ENCODE measurements around the gene TRIP4. TPM values are rescaled to one million over a fixed set of nuclear protein-coding genes. Genes with fewer than 3 reads are reported as not detected.
A peak's percentile ranks its signal among the peaks of the same experiment; 100 is the strongest.

The TRIP4 gene
- total RNA-seq, 1 experiment from 2014 or later, result 21.7 TPM

DNA sequence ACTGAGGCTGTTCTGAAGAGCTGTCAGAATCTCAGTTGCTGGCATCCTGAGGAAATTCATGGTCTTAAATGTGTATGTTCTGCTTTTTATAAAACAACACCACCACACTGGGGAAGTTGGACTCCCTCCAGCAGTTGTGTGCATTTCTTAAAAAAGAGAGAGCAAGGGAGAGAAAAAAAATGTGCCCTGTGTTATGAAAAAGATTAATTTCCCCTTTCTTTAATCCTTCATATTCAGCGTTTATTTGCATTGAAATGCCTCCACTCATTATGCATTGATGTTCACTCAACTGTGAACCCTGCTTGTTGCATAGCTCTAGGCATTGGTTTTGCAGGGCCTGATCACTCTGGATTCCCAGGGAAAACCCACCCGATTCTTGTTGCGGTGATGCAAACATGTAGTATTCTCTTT, 68.3 kb downstream of the TRIP4 start:
- Histone ChIP-seq H4K5ac (ENCODE audit: insufficient read length, low read depth, low read length) (no peak overlapping the region), H2AFZ (ENCODE audit: low read length) (no peak overlapping the region), H3K9me3 (ENCODE audit: control insufficient read depth, low read depth, low read length) (no peaks in the 10 kb centered on the region), H3K14ac (ENCODE audit: insufficient read depth, low read length) (no peak overlapping the region), H3K27ac (ENCODE audit: insufficient read length, low read depth, low read length) (no peak overlapping the region), H4K8ac (replicated peaks; ENCODE audit: insufficient read length, low read depth, low read length) (no peak overlapping the region), H3K56ac (ENCODE audit: insufficient read length, low read depth, low read length) (no peak overlapping the region), H4K91ac (ENCODE audit: insufficient read length, low read depth, low read length) (no peak overlapping the region), H2BK5ac (ENCODE audit: insufficient read length, low read length) (no peak overlapping the region), H3K79me2 (ENCODE audit: insufficient read depth, low read length) (no peaks in the 10 kb centered on the region), H3K23ac (ENCODE audit: insufficient read length, low read depth, low read length) (no peak overlapping the region), H2BK12ac (ENCODE audit: insufficient read length, low read depth, low read length) (no peak overlapping the region), H2BK20ac (ENCODE audit: low read depth, low read length, poor library complexity, severe bottlenecking) (no peak overlapping the region), H2BK120ac (ENCODE audit: low read depth, low read length, poor library complexity, severe bottlenecking) (no peak overlapping the region), H3K9ac (ENCODE audit: extremely low read depth, insufficient read length, low read length) (no peak overlapping the region), H2BK15ac (ENCODE audit: low read depth, low read length) (no peak overlapping the region), H3K4me2 (ENCODE audit: insufficient read depth, insufficient read length, low read length) (no peak overlapping the region), H3T11ph (ENCODE audit: low read length) (no peak overlapping the region), H3K27me3 (ENCODE audit: insufficient read depth, low read length) (no peaks in the 10 kb centered on the region), H4K20me1 (ENCODE audit: control insufficient read depth, insufficient read depth, insufficient read length) (no peaks in the 10 kb centered on the region), H3K18ac (ENCODE audit: insufficient read length, low read depth, low read length) (no peak overlapping the region), H3K79me1 (ENCODE audit: insufficient read depth, low read depth, low read length, poor library complexity, severe bottlenecking) (no peaks in the 10 kb centered on the region), H3K4ac (ENCODE audit: low read depth, low read length) (no peak overlapping the region), H3K23me2 (ENCODE audit: insufficient read length, low read depth, low read length, poor library complexity, severe bottlenecking) (no peaks in the 10 kb centered on the region), H2AK5ac (ENCODE audit: insufficient read length, low read length) (no peak overlapping the region), H3K4me1 (ENCODE audit: insufficient read depth, low read length) (peaks cover 3% of the 10 kb centered on the region; the same call in 1 of the 2 replicates)
- peaks cover 30 to 34% of the 10 kb centered on the region in 2 experiments for H3K4me1 Mint-ChIP-seq
- no peaks in the 10 kb centered on the region for H3K9me3 Mint-ChIP-seq
- TF ChIP-seq, protein P1, sequence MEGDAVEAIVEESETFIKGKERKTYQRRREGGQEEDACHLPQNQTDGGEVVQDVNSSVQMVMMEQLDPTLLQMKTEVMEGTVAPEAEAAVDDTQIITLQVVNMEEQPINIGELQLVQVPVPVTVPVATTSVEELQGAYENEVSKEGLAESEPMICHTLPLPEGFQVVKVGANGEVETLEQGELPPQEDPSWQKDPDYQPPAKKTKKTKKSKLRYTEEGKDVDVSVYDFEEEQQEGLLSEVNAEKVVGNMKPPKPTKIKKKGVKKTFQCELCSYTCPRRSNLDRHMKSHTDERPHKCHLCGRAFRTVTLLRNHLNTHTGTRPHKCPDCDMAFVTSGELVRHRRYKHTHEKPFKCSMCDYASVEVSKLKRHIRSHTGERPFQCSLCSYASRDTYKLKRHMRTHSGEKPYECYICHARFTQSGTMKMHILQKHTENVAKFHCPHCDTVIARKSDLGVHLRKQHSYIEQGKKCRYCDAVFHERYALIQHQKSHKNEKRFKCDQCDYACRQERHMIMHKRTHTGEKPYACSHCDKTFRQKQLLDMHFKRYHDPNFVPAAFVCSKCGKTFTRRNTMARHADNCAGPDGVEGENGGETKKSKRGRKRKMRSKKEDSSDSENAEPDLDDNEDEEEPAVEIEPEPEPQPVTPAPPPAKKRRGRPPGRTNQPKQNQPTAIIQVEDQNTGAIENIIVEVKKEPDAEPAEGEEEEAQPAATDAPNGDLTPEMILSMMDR (conservative IDR thresholded peaks at IDR 0.05), result no peak
- H3K27ac Mint-ChIP-seq, result peak overlapping the region in 1 of 3 experiments; percentile 59; a peak in 2 of 7 replicates
- no peak overlapping the region for H3K4me3 Mint-ChIP-seq
- no CpG with 5 or more reads among the region's 3 CpGs for WGBS (ENCODE audit: extremely low coverage, insufficient read length, low lambda C conversion rate)
- peaks cover 0 to 5% (median 4%) of the 10 kb centered on the region in 3 experiments; a peak in 3 of 7 replicates for H3K36me3 Mint-ChIP-seq (ENCODE audit: insufficient read depth in 1 of 3, low read depth in 3 of 3)
- H3K27me3 Mint-ChIP-seq (ENCODE audit: low read depth), result no peaks in the 10 kb centered on the region
- no peak for DNase-seq
